Gastrocnemius medialis (tissue), 4 donors: ENCODE results near the gene NAP1L4.

Experiments used
- CTCF ChIP-seq, 5 experiments: fragments of 450-650 bp in 3 of 5; fragments of 200-600 bp in 2 of 5; sonication (generic) in 2 of 5; IDR thresholded peaks in 4 of 5; conservative IDR thresholded peaks in 1 of 5; 1 replicate in 4 of 5; 2 replicates in 1 of 5; pipeline ENCODE4 v1.5.1; 2016 to 2019; ENCODE audit warnings: antibody characterized with exemption in 5 of 5, mild to moderate bottlenecking in 3 of 5, moderate library complexity in 3 of 5
- POLR2A ChIP-seq, 2 donors: fragments of 450-650 bp; IDR thresholded peaks; one replicate each; pipeline ENCODE4 v1.6.1; 2017; ENCODE audit warnings: antibody characterized with exemption in 2 of 2, mild to moderate bottlenecking in 2 of 2, moderate library complexity in 2 of 2

GRCh38 chr11:2981130-2981529, 11.0 kb downstream of the NAP1L4 start:
- TF ChIP-seq CTCF (IDR thresholded peaks at IDR 0.05 in 4 of 5, conservative IDR thresholded peaks at IDR 0.05 in 1 of 5) (no peak), POLR2A (IDR thresholded peaks at IDR 0.05) (no peak)
